HCT116 (cell line): ENCODE results near the gene EMB.
A peak's percentile ranks its signal among the peaks of the same experiment; 100 is the strongest.

Experiments used
- CBX3 ChIP-seq: IDR thresholded peaks from 2 replicates; pipeline ENCODE4 v1.6.1; 2012; ENCODE audit warnings: low read depth
- EGR1 ChIP-seq: IDR thresholded peaks from 2 replicates; pipeline ENCODE4 v1.6.1; 2012; ENCODE audit warnings: low read depth
- EZH2 ChIP-seq: fragments of 200-600 bp; sonication (generic); IDR thresholded peaks from 2 replicates; pipeline ENCODE4 v1.6.1; 2017; ENCODE audit warnings: antibody characterized with exemption, mixed run types
- EZH2phosphoT487 ChIP-seq: fragments of 200-600 bp; IDR thresholded peaks from 2 replicates; pipeline ENCODE4 v1.6.1; 2018; ENCODE audit warnings: antibody characterized with exemption, borderline replicate concordance
- JUND ChIP-seq: IDR thresholded peaks from 2 replicates; pipeline ENCODE4 v1.6.1; 2012
- POLR2A ChIP-seq: IDR thresholded peaks from 2 replicates; pipeline ENCODE4 v1.7.0; 2011; ENCODE audit warnings: borderline replicate concordance; ENCODE audit not compliant: insufficient read depth, insufficient read length; ENCODE audit errors: extremely low read depth
- POLR2AphosphoS5 ChIP-seq: IDR thresholded peaks from 2 replicates; pipeline ENCODE4 v1.6.1; 2011; ENCODE audit warnings: mild to moderate bottlenecking, low read depth, low read length, moderate library complexity
- RAD21 ChIP-seq: IDR thresholded peaks from 2 replicates; pipeline ENCODE4 v1.6.1; 2012; ENCODE audit warnings: low read depth, mild to moderate bottlenecking
- SIN3A ChIP-seq: IDR thresholded peaks from 2 replicates; pipeline ENCODE4 v1.6.1; 2012; ENCODE audit warnings: low read depth
- TF ChIP-seq, protein P1 (sequence below), 3 experiments: fragments of 200-600 bp in 1 of 3; sonication (generic) in 1 of 3; IDR thresholded peaks in 2 of 3; conservative IDR thresholded peaks in 1 of 3; 2 replicates each; pipeline ENCODE4 v1.5.1; 2012 to 2017; ENCODE audit warnings: low read depth in 2 of 3, low read length in 2 of 3, antibody characterized with exemption in 1 of 3, borderline replicate concordance in 1 of 3, control low read depth in 1 of 3, mild to moderate bottlenecking in 1 of 3, mixed read lengths in 1 of 3, mixed run types in 1 of 3, moderate library complexity in 1 of 3; ENCODE audit not compliant: insufficient read depth in 1 of 3
- TF ChIP-seq, protein P2 (sequence below): IDR thresholded peaks from 2 replicates; pipeline ENCODE4 v1.6.1; 2011; ENCODE audit warnings: mild to moderate bottlenecking, low read length, moderate library complexity; ENCODE audit not compliant: insufficient replicate concordance; ENCODE audit errors: extremely low read depth
- TF ChIP-seq, protein P3 (sequence below): IDR thresholded peaks from 2 replicates; pipeline ENCODE4 v1.6.1; 2012
- TF ChIP-seq, protein P4 (sequence below): IDR thresholded peaks from 2 replicates; pipeline ENCODE4 v1.6.1; 2012

DNA sequence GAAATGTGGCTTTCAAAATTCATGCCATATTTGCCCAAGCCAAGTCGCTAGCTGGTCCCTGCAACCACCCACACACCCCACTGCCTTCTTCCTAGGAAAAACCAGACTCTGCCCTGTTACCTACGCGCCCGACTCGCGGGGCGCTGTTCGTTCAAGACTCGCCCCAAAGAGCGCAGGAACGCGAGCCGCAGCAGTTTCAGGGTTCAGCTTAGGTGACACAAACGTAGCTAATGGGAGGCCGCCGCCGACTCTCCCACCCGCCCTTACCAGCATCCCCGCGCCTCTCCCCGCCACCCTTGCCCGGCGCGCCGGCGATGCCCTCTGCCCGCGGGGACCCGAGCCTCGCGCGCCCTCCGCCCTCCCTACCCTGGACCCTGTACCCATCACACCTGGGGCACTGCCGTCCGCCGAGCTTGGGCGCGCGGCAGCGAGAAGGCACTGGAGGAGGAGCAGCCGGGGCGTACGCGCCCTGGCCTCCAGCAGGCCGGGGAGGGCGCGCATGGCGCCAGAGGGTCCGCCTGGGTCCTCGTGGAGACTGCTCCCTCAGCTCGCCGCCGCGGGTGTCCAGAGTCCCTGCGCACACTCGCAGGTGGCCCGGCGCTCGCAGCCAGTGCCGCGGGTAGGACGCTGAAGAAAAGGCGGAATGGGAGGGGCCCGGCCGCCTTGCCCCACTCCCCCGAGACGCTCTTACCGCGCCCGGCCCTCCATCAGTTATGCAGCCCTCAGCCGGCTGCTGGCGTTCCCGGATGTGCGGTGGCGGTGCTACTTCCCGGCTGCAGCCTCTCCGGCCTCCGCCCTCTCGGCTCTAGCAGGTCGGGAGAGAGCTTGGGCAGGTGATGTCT lies at the start of gene EMB:
- TF ChIP-seq, protein P1, sequence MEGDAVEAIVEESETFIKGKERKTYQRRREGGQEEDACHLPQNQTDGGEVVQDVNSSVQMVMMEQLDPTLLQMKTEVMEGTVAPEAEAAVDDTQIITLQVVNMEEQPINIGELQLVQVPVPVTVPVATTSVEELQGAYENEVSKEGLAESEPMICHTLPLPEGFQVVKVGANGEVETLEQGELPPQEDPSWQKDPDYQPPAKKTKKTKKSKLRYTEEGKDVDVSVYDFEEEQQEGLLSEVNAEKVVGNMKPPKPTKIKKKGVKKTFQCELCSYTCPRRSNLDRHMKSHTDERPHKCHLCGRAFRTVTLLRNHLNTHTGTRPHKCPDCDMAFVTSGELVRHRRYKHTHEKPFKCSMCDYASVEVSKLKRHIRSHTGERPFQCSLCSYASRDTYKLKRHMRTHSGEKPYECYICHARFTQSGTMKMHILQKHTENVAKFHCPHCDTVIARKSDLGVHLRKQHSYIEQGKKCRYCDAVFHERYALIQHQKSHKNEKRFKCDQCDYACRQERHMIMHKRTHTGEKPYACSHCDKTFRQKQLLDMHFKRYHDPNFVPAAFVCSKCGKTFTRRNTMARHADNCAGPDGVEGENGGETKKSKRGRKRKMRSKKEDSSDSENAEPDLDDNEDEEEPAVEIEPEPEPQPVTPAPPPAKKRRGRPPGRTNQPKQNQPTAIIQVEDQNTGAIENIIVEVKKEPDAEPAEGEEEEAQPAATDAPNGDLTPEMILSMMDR (IDR thresholded peaks at IDR 0.05 in 2 of 3, conservative IDR thresholded peaks at IDR 0.05 in 1 of 3; ENCODE audit: borderline replicate concordance in 1 of 3, insufficient read depth in 1 of 3, low read depth in 2 of 3, low read length in 2 of 3), result peak in 2 of 3 experiments; percentile 21 to 26; a peak in 2 of 6 replicates
- TF ChIP-seq EZH2phosphoT487 (no peak), POLR2AphosphoS5 (peak; percentile 54), CBX3 (no peak), POLR2A (no peak), RAD21 (no peak), SIN3A (peak; percentile 35; the same call in 1 of the 2 replicates), EGR1 (0 out of 2 replicates have a peak, but pooled peaks have one; percentile 28), EZH2 (no peak), JUND (no peak)
- TF ChIP-seq, protein P2, sequence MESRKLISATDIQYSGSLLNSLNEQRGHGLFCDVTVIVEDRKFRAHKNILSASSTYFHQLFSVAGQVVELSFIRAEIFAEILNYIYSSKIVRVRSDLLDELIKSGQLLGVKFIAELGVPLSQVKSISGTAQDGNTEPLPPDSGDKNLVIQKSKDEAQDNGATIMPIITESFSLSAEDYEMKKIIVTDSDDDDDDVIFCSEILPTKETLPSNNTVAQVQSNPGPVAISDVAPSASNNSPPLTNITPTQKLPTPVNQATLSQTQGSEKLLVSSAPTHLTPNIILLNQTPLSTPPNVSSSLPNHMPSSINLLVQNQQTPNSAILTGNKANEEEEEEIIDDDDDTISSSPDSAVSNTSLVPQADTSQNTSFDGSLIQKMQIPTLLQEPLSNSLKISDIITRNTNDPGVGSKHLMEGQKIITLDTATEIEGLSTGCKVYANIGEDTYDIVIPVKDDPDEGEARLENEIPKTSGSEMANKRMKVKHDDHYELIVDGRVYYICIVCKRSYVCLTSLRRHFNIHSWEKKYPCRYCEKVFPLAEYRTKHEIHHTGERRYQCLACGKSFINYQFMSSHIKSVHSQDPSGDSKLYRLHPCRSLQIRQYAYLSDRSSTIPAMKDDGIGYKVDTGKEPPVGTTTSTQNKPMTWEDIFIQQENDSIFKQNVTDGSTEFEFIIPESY, result no peak
- TF ChIP-seq, protein P3, sequence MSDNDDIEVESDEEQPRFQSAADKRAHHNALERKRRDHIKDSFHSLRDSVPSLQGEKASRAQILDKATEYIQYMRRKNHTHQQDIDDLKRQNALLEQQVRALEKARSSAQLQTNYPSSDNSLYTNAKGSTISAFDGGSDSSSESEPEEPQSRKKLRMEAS, result peak; percentile 38; the same call in 1 of the 2 replicates
- TF ChIP-seq, protein P4, sequence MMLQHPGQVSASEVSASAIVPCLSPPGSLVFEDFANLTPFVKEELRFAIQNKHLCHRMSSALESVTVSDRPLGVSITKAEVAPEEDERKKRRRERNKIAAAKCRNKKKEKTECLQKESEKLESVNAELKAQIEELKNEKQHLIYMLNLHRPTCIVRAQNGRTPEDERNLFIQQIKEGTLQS, result no peak
